SK-N-SH treated with all-trans-retinoic acid at 6 μM for 48 hours (cell line): ENCODE data around the gene SLC30A3.

Source experiments
- ARNTL ChIP-seq: fragments of 450-650 bp; formaldehyde crosslinking; IDR thresholded peaks from 2 replicates; pipeline ENCODE4 v1.5.0; 2020; ENCODE audit warnings: low read depth, mild to moderate bottlenecking, moderate library complexity, borderline replicate concordance
- BACH2 ChIP-seq: fragments of 250-450 bp; sonication (Bioruptor Pico); IDR thresholded peaks from 2 replicates; pipeline ENCODE4 v1.9.0; 2021; ENCODE audit warnings: mild to moderate bottlenecking, borderline replicate concordance
- PATZ1 ChIP-seq: fragments of 250-450 bp; sonication (Bioruptor Pico); IDR thresholded peaks from 2 replicates; pipeline ENCODE4 v1.8.0; 2020; ENCODE audit warnings: mild to moderate bottlenecking, moderate library complexity, borderline replicate concordance
- PPARA ChIP-seq: fragments of 250-450 bp; sonication (Bioruptor Pico); IDR thresholded peaks from 2 replicates; pipeline ENCODE4 v1.5.0; 2020; ENCODE audit warnings: mild to moderate bottlenecking, borderline replicate concordance
- RARB ChIP-seq: fragments of 250-450 bp; sonication (Bioruptor Pico); IDR thresholded peaks from 2 replicates; pipeline ENCODE4 v1.8.0; 2021; ENCODE audit warnings: mild to moderate bottlenecking, moderate library complexity
- TCF4 ChIP-seq: fragments of 250-450 bp; sonication (Bioruptor Pico); IDR thresholded peaks from 2 replicates; pipeline ENCODE4 v1.8.0; 2021; ENCODE audit warnings: mild to moderate bottlenecking, moderate library complexity, borderline replicate concordance
- TOX ChIP-seq: fragments of 250-450 bp; sonication (Bioruptor Pico); IDR thresholded peaks from 2 replicates; pipeline ENCODE4 v1.8.0; 2021; ENCODE audit warnings: mild to moderate bottlenecking, moderate library complexity, borderline replicate concordance
- TSHZ2 ChIP-seq: fragments of 250-450 bp; sonication (Bioruptor Pico); IDR thresholded peaks from 2 replicates; pipeline ENCODE4 v1.5.0; 2020; ENCODE audit warnings: mild to moderate bottlenecking, moderate library complexity
- ZNF565 ChIP-seq: fragments of 450-650 bp; formaldehyde crosslinking; conservative IDR thresholded peaks from 2 replicates; pipeline ENCODE4 v1.5.0; 2020; ENCODE audit warnings: low read depth, mild to moderate bottlenecking, moderate library complexity
- TF ChIP-seq, protein P1 (sequence below): fragments of 250-450 bp; sonication (Bioruptor Pico); IDR thresholded peaks from 2 replicates; pipeline ENCODE4 v1.8.0; 2021; ENCODE audit warnings: low read depth, mild to moderate bottlenecking, moderate library complexity, borderline replicate concordance
- TF ChIP-seq, protein P2 (sequence below): fragments of 250-450 bp; sonication (Bioruptor Pico); IDR thresholded peaks from 2 replicates; pipeline ENCODE4 v1.5.1; 2020; ENCODE audit warnings: low read depth, mild to moderate bottlenecking, moderate library complexity

DNA sequence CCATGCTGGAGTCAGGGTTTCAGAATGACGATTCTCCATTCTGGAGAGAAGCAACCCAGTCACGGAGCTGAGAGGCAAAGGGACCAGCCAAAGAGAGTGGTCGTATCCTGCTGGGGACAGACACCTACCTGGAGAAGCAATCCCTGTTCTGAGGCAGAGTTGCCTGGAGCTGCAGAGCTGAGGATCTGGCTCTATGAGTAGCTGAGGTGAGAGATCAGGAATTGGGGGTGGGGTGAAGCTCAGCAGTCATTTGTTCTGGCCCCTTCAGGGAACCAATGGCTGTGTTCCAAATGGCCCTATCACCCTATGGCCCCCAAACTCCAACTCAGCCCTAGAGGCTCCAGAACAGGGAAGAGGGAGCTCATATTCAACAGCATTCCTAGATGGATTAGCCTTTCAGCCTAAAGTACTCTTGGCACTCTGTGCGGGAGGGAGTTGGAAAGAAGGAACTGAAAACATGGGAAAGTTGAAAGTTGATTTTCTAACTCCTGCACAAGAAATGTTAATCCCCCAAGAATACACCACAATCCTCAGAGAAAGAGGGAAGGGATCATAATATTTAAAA lies 54.3 kb downstream of the SLC30A3 start:
- TF ChIP-seq PATZ1 (CRISPR knock-in tag) (no peak), RARB (CRISPR knock-in tag) (no peak), BACH2 (no peak), PPARA (CRISPR knock-in tag) (no peak), ARNTL (no peak), TCF4 (no peak), ZNF565 (CRISPR knock-in tag) (no peak), TSHZ2 (CRISPR knock-in tag) (no peak), TOX (CRISPR knock-in tag) (no peak)
- TF ChIP-seq, protein P1, sequence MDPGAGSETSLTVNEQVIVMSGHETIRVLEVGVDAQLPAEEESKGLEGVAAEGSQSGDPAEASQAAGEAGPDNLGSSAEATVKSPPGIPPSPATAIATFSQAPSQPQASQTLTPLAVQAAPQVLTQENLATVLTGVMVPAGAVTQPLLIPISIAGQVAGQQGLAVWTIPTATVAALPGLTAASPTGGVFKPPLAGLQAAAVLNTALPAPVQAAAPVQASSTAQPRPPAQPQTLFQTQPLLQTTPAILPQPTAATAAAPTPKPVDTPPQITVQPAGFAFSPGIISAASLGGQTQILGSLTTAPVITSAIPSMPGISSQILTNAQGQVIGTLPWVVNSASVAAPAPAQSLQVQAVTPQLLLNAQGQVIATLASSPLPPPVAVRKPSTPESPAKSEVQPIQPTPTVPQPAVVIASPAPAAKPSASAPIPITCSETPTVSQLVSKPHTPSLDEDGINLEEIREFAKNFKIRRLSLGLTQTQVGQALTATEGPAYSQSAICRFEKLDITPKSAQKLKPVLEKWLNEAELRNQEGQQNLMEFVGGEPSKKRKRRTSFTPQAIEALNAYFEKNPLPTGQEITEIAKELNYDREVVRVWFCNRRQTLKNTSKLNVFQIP = no peak
- TF ChIP-seq, protein P2, sequence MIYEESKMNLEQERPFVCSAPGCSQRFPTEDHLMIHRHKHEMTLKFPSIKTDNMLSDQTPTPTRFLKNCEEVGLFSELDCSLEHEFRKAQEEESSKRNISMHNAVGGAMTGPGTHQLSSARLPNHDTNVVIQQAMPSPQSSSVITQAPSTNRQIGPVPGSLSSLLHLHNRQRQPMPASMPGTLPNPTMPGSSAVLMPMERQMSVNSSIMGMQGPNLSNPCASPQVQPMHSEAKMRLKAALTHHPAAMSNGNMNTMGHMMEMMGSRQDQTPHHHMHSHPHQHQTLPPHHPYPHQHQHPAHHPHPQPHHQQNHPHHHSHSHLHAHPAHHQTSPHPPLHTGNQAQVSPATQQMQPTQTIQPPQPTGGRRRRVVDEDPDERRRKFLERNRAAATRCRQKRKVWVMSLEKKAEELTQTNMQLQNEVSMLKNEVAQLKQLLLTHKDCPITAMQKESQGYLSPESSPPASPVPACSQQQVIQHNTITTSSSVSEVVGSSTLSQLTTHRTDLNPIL (CRISPR knock-in tag) = no peak
